ENCODE data around the gene MTCL1. TPM values are rescaled to one million over a fixed set of nuclear protein-coding genes. Genes with fewer than 3 reads are reported as not detected.

MTCL1 gene
- total RNA-seq, 5 donors from 2014 or later (not counting 1 experiment from before 2014, with no cell fraction given): 0.40 to 0.98 (median 0.83) TPM

DNA sequence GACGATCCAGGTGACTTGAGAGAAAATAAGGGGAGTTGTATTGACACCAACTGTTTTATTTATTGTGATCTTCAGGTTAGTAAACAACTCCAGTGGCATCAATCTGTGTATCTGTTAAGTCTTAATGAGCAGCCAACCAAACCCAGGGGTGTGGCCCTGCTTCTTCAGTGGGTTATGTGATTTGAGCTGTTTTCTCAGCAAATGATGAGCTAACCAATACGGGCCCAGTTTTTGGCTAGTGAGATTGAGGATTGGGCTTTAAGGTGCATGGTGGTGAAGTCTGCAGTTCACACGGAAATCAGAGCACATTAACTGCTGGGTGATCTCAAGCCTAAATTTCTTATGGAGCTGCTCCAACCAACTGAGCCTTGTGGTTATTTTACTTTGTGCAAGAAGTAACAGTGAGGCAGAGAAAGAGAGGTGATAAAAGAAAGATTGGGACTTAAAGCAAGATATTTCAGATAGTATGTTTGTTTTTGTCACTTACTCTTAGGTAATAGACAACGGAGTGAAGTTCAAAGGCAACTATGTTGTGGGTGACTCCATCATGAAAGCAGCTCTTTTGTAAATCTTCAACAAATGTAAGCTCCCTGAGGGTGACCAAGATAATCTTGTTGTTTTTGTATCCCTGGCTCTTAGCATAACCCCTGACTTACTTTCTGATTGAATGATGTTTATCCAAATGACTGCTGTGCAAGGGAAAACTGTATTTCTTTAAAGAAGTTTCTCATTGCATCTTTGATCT, 2.4 kb downstream of the MTCL1 start:
- POLR2A ChIA-PET: no interaction called here
- DNase-seq (no peak), ATAC-seq (replicated peaks in 1 of 4) (no peak)
- Mint-ChIP-seq H3K27me3 (peaks cover 38 to 48% of the 10 kb centered on the region in 2 donors), H3K4me3 (peak overlapping the region; percentile 29 to 91 (median 86)), H3K36me3 (no peaks in the 10 kb centered on the region), H3K27ac (no peak overlapping the region), H3K4me1 (peaks cover 14 to 24% (median 21%) of the 10 kb centered on the region in 3 donors), H3K9me3 (no peaks in the 10 kb centered on the region)
- no peak overlapping the region for H3K4me3 ChIP-seq (ENCODE audit: control insufficient read depth in 1 of 2, extremely low read depth in 1 of 2, low read length in 1 of 2)
- no peaks in the 10 kb centered on the region for H3K9me3 ChIP-seq
- H3K4me1 ChIP-seq (ENCODE audit: control insufficient read depth in 1 of 2, extremely low read depth in 1 of 2, insufficient read depth in 2 of 2, low read length in 2 of 2): peaks cover 9 to 28% of the 10 kb centered on the region in 2 experiments
- H3K27me3 ChIP-seq (replicated peaks in 1 of 2; ENCODE audit: control insufficient read depth in 2 of 2, extremely low read depth in 1 of 2, insufficient read depth in 2 of 2, low read length in 1 of 2): peaks cover 3 to 50% of the 10 kb centered on the region in 2 experiments
- H3K36me3 ChIP-seq (ENCODE audit: control insufficient read depth in 2 of 2, extremely low read depth in 1 of 2, insufficient read depth in 1 of 2, low read length in 1 of 2): no peaks in the 10 kb centered on the region
- H3K27ac ChIP-seq (ENCODE audit: low read length): no peak overlapping the region
- CTCF ChIA-PET: interaction anchor here (0.9 to 1.7 kb wide), 3 partner anchors 11 to 281 kb away, joined by 3 to 4 read pairs (median 3); no protein-coding TSS in a partner anchor
- 61% methylated on average over 3 of the region's 4 CpGs for WGBS (ENCODE audit: insufficient coverage)

DNA sequence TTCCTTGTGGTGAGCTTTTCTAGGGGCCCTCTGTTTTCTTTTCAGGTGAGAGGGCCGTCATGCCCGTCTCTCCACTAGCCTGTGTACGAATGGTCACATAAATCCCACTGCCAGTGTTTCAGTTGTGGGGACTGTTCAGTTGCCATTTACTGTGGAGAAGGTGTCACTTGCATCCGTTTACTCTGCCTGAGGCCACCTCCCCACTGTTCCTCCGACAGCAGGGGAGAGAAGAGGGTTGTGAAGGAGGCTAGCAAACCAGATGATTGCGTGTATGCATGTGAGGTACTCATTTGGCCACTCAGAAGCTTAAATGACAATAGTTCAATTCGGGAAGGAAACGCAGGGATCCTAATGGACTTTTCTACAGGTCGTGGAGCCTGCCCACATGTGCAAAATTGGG, 3.3 kb downstream of the MTCL1 start:
- ATAC-seq (replicated peaks in 1 of 4): no peak
- CTCF ChIA-PET: no interaction called here
- 72% methylated on average over 5 of the region's 9 CpGs for WGBS (ENCODE audit: insufficient coverage)
- Mint-ChIP-seq H3K36me3 (no peaks in the 10 kb centered on the region), H3K9me3 (no peaks in the 10 kb centered on the region), H3K27ac (no peak overlapping the region), H3K4me1 (peaks cover 14 to 23% (median 21%) of the 10 kb centered on the region in 3 donors), H3K27me3 (peaks cover 32 to 39% of the 10 kb centered on the region in 2 donors), H3K4me3 (no peak overlapping the region)
- Histone ChIP-seq H3K4me3 (ENCODE audit: control insufficient read depth in 1 of 2, extremely low read depth in 1 of 2, low read length in 1 of 2) (no peak overlapping the region), H3K27ac (ENCODE audit: low read length) (no peak overlapping the region), H3K36me3 (ENCODE audit: control insufficient read depth in 2 of 2, extremely low read depth in 1 of 2, insufficient read depth in 1 of 2, low read length in 1 of 2) (no peaks in the 10 kb centered on the region), H3K4me1 (ENCODE audit: control insufficient read depth in 1 of 2, extremely low read depth in 1 of 2, insufficient read depth in 2 of 2, low read length in 2 of 2) (peaks cover 9 to 21% of the 10 kb centered on the region in 2 experiments), H3K27me3 (replicated peaks in 1 of 2; ENCODE audit: control insufficient read depth in 2 of 2, extremely low read depth in 1 of 2, insufficient read depth in 2 of 2, low read length in 1 of 2) (peaks cover 0 to 41% of the 10 kb centered on the region in 2 experiments), H3K9me3 (no peaks in the 10 kb centered on the region)
- no peak for DNase-seq
- POLR2A ChIA-PET: no interaction called here

DNA sequence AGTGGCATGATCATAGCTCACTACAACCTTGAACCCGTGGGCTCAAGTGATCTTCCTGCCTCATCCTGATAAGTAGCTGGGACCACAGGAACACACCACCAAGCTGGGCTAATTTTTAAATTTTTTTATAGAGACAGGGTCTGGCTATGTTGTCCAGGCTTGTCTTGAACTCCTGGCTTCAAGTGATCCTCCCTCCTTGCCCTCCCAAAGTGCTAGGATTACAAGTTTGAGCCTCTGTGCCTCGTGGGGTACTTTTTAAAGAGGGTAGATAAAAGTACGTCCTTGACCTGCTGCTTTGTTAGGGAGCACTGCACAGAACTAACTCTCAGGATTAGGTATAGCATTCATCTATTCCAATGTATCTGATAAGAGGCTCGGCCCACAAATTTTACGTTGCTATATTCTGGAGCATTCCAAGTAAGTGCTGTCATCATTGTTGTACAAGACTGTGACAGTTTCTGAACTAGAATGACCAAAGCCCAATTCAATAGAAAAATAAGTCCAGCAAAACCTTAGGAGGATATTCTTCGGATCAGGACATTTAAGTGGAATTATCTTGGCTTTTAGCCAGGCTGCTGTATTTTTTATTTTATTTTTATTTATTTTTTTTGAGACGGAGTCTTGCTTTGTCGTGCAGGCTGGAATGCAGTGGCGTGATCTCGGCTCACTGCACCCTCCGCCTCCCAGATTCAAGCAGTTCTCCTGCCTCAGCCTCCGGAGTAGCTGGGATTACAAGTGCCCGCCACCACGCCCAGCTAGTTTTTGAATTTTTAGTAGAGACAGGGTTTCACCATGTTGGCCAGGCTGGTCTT, 4.1 kb downstream of the MTCL1 start:
- ChIA-PET POLR2A (interaction anchor here in 1 of 2 donors (0.6 kb wide), 1 partner anchor 487 kb away, joined by 3 read pairs; no protein-coding TSS in a partner anchor), CTCF (no interaction called here)
- Histone ChIP-seq H3K9me3 (no peaks in the 10 kb centered on the region), H3K27me3 (replicated peaks in 1 of 2; ENCODE audit: control insufficient read depth in 2 of 2, extremely low read depth in 1 of 2, insufficient read depth in 2 of 2, low read length in 1 of 2) (peaks cover 0 to 33% of the 10 kb centered on the region in 2 experiments), H3K27ac (ENCODE audit: low read length) (no peak overlapping the region), H3K4me1 (ENCODE audit: control insufficient read depth in 1 of 2, extremely low read depth in 1 of 2, insufficient read depth in 2 of 2, low read length in 2 of 2) (peaks cover 6 to 14% of the 10 kb centered on the region in 2 experiments), H3K4me3 (ENCODE audit: control insufficient read depth in 1 of 2, extremely low read depth in 1 of 2, low read length in 1 of 2) (no peak overlapping the region), H3K36me3 (ENCODE audit: control insufficient read depth in 2 of 2, extremely low read depth in 1 of 2, insufficient read depth in 1 of 2, low read length in 1 of 2) (no peaks in the 10 kb centered on the region)
- Mint-ChIP-seq H3K36me3 (no peaks in the 10 kb centered on the region), H3K9me3 (no peaks in the 10 kb centered on the region), H3K4me3 (no peak overlapping the region), H3K27ac (no peak overlapping the region), H3K4me1 (peaks cover 8 to 15% (median 13%) of the 10 kb centered on the region in 3 donors), H3K27me3 (peaks cover 31 to 32% of the 10 kb centered on the region in 2 donors)
- DNase-seq (no peak), ATAC-seq (replicated peaks in 1 of 4) (no peak)
- 87% methylated on average over 4 of the region's 14 CpGs for WGBS (ENCODE audit: insufficient coverage)

DNA sequence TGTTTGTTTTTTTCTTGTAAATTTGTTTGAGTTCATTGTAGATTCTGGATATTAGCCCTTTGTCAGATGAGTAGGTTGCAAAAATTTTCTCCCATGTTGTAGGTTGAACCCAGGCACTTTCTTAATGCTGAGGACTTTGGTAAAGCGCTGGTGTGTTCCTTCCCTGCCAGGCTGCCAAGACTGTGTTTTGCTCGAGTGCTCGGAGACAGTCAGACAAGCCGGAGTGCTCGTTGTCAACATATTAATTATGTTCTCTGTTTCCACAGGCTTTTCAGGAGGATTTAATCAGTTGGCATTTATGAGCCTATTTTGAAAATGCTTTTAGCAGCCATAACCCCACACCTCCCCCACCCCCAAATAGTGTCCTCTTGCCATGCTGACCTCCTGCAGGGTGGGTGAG, 6.4 kb downstream of the MTCL1 start:
- Mint-ChIP-seq H3K36me3 (no peaks in the 10 kb centered on the region), H3K9me3 (no peaks in the 10 kb centered on the region), H3K4me3 (no peak overlapping the region), H3K27ac (no peak overlapping the region), H3K4me1 (peaks cover 4 to 11% (median 9%) of the 10 kb centered on the region in 3 donors), H3K27me3 (peaks cover 27 to 38% of the 10 kb centered on the region in 2 donors)
- Histone ChIP-seq H3K36me3 (ENCODE audit: control insufficient read depth in 2 of 2, extremely low read depth in 1 of 2, insufficient read depth in 1 of 2, low read length in 1 of 2) (no peaks in the 10 kb centered on the region), H3K27me3 (replicated peaks in 1 of 2; ENCODE audit: control insufficient read depth in 2 of 2, extremely low read depth in 1 of 2, insufficient read depth in 2 of 2, low read length in 1 of 2) (peaks cover 0 to 25% of the 10 kb centered on the region in 2 experiments), H3K4me1 (ENCODE audit: control insufficient read depth in 1 of 2, extremely low read depth in 1 of 2, insufficient read depth in 2 of 2, low read length in 2 of 2) (peaks cover 2 to 6% of the 10 kb centered on the region in 2 experiments), H3K9me3 (no peaks in the 10 kb centered on the region), H3K27ac (ENCODE audit: low read length) (no peak overlapping the region), H3K4me3 (ENCODE audit: control insufficient read depth in 1 of 2, extremely low read depth in 1 of 2, low read length in 1 of 2) (no peak overlapping the region)
- DNase-seq (no peak), ATAC-seq (replicated peaks in 1 of 4) (no peak)
- ChIA-PET POLR2A (no interaction called here), CTCF (no interaction called here)
- WGBS (ENCODE audit: insufficient coverage): 97% methylated on average over 5 of the region's 5 CpGs

DNA sequence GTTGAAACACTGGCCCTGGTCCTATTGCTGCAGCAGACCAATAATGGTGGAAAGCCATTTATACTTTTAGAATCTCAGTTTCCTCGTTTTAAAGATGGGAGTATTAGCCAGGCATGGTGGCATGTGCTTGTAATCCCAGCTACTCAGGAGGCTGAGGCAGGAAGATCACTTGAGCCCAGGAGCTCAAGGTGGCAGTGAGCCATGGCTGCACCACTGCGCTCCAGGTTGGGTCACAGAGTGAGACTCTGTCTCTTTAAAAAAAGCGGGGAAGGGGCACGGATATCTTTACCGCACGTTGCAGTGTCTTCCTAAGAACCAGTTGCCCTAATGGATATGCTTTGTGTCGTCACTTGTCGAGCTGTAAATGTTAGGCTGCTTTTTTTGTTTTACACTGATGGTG, 8.3 kb downstream of the MTCL1 start:
- DNase-seq: no peak
- peaks cover 0 to 21% of the 10 kb centered on the region in 2 experiments for H3K27me3 ChIP-seq (replicated peaks in 1 of 2; ENCODE audit: control insufficient read depth in 2 of 2, extremely low read depth in 1 of 2, insufficient read depth in 2 of 2, low read length in 1 of 2)
- Mint-ChIP-seq H3K4me1 (no peaks in the 10 kb centered on the region), H3K9me3 (no peaks in the 10 kb centered on the region), H3K36me3 (no peaks in the 10 kb centered on the region), H3K27me3 (peaks cover 19 to 39% of the 10 kb centered on the region in 2 donors), H3K27ac (no peak overlapping the region), H3K4me3 (no peak overlapping the region)
- no peak overlapping the region for H3K27ac ChIP-seq (ENCODE audit: low read length)
- H3K9me3 ChIP-seq: no peaks in the 10 kb centered on the region
- 73% methylated on average over 7 of the region's 8 CpGs for WGBS (ENCODE audit: insufficient coverage)
- CTCF ChIA-PET: interaction anchor here (0.7 to 1.5 kb wide), 2 partner anchors 17 to 623 kb away, joined by 3 read pairs; no protein-coding TSS in a partner anchor
- no peak for ATAC-seq (replicated peaks in 1 of 4)
- no peaks in the 10 kb centered on the region for H3K36me3 ChIP-seq (ENCODE audit: control insufficient read depth in 2 of 2, extremely low read depth in 1 of 2, insufficient read depth in 1 of 2, low read length in 1 of 2)
- H3K4me1 ChIP-seq (ENCODE audit: control insufficient read depth in 1 of 2, extremely low read depth in 1 of 2, insufficient read depth in 2 of 2, low read length in 2 of 2): no peaks in the 10 kb centered on the region
- POLR2A ChIA-PET: interaction anchor here in 1 of 2 donors (0.6 kb wide), 1 partner anchor 8 kb away, joined by 3 read pairs; no protein-coding TSS in a partner anchor
- no peak overlapping the region for H3K4me3 ChIP-seq (ENCODE audit: control insufficient read depth in 1 of 2, extremely low read depth in 1 of 2, low read length in 1 of 2)

DNA sequence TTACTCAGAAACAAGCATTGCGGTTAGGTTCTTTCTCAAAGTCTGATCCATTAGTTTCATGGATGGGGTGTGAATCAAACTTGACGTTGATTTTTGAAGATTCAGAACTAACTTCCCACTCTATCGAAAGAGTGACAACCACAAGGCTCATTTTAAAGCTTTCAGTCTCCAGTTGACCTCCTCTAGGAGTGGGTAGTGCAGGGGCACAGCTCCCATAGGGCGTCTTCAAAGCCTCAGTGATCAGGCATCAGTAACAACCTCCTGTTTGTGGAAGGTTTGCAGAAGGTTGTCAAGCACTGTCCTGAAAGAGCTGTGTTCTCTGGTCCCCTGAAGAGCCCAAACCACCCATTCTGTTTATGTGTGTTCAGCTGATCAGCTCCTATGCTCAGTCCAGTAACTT, 10.2 kb downstream of the MTCL1 start:
- POLR2A ChIA-PET: no interaction called here
- Mint-ChIP-seq H3K27ac (no peak overlapping the region), H3K9me3 (no peaks in the 10 kb centered on the region), H3K4me3 (no peak overlapping the region), H3K4me1 (no peaks in the 10 kb centered on the region), H3K36me3 (no peaks in the 10 kb centered on the region), H3K27me3 (peaks cover 9 to 33% of the 10 kb centered on the region in 2 donors)
- CTCF ChIA-PET: no interaction called here
- Histone ChIP-seq H3K27me3 (replicated peaks in 1 of 2; ENCODE audit: control insufficient read depth in 2 of 2, extremely low read depth in 1 of 2, insufficient read depth in 2 of 2, low read length in 1 of 2) (peaks cover 0 to 14% of the 10 kb centered on the region in 2 experiments), H3K4me1 (ENCODE audit: control insufficient read depth in 1 of 2, extremely low read depth in 1 of 2, insufficient read depth in 2 of 2, low read length in 2 of 2) (no peaks in the 10 kb centered on the region), H3K27ac (ENCODE audit: low read length) (no peak overlapping the region), H3K4me3 (ENCODE audit: control insufficient read depth in 1 of 2, extremely low read depth in 1 of 2, low read length in 1 of 2) (no peak overlapping the region), H3K9me3 (no peaks in the 10 kb centered on the region), H3K36me3 (ENCODE audit: control insufficient read depth in 2 of 2, extremely low read depth in 1 of 2, insufficient read depth in 1 of 2, low read length in 1 of 2) (no peaks in the 10 kb centered on the region)
- DNase-seq (no peak), ATAC-seq (replicated peaks in 1 of 4) (no peak)
- WGBS (ENCODE audit: insufficient coverage): no CpG with 5 or more reads among the region's 4 CpGs

Data from T-cell (primary cell).